Activated T-cell treated with anti-CD3 and anti-CD28 coated beads, Interleukin-2, amount 50 U/mL, for 1 hour (primary cell): ENCODE measurements around the gene ARHGAP27.

Source experiments
- DNase-seq: peaks from one replicate; pipeline ENCODE4 v3.0.0-alpha.2; 2020

The ARHGAP27 gene

GRCh38 chr17:45430006-45430737 lies 2.5 kb downstream of the ARHGAP27 start:
- DNase-seq: no peak

GRCh38 chr17:45429339-45430005 lies 3.2 kb downstream of the ARHGAP27 start:
- no peak for DNase-seq

DNA sequence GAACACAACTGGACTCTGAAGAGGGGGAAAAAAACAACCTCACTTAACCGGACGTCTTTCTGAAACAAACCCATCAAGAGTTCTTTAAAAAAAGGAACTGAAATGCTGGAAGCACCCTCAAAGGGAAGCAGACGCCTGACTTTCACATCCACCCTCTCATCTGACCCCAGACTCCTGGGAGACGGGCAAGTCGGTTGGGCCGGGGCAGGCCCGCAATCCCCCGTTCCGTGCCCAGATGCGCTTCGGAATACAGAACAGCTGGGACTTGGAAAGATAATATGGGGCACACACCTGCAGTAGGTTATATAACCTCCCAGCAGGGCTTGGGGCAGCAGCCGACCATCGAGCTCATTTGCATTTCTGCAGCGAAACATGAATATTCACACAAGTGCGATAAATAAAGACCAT lies 3.7 kb downstream of the ARHGAP27 start:
- DNase-seq: no peak

DNA sequence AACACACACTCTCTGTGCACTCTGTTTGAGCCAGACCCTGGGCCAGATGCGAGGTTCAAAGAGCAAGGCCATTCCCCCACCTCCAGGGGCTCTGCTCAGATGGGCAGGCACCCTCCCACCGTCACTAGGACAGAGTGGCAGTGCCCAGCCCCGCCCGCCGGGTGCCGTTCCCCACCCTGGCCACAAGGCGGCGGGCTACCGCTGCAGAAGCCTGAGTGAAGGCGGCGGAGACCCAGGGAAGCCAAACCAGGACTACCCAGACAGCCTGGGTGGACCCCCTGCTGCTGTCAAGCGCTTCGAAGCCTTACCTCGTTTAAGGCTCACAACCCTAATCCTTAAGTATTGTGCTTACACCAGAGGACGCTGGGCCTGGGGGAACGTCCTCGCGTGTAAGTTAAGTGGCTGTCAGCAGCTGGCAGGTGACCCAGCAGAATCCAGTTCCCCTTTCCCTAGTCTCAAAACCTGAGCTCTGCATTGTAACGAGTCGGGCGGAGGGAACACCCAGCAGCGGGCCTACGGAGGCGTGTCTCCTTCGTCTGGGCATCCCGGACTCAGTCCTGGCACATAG lies 4.5 kb downstream of the ARHGAP27 start:
- DNase-seq: peak; percentile 89

DNA sequence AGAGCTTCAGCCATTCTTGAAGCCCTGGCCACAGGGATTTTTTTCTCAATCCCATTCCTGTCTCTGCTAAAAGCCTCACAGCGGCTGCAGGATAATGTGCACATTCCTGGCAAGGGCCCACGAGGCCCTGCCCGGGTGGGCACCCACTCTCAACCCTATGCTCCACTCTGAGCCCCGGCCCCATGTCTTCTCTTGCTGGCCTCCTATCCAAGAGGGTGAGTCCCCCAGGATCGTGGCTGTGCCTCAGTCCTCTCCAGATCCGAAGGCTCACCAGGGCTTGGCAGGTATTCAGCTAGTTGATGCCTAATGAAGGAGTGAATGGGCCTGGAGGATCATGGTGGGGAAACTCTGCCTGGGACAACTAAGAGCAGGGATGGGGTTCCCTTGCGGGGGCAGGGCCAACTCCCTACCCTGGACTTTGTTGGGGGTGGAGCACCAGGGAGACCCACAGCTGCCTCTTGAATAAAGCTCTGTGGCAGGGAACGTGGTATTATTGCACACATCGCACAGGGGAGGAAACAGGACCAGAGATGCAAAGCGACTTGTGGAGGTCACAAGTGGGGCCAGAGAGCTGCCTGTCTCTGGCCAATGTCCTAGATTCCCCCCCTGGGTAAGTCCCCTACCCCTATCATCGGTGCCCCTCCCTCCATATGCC lies 5.4 kb downstream of the ARHGAP27 start:
- no peak for DNase-seq

DNA sequence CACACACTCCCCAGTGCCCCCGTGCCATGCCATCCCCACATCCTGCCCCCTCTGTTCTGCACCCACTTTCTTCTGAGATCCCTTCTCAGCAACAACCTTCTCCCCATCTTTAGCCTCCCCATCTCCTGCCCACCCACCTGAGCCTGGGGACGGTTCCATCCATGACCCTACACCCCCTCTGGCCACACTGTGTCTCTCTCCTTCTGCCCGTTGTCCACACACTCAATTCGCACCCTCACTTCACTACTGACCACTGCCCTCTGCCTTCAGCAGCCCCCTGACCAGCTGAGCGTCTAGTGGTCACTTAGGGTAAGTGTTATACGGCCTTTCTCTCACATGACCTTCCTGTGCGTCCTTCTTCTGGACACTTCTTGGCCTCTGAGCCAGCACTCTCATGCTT lies 6.1 kb downstream of the ARHGAP27 start:
- no peak for DNase-seq

DNA sequence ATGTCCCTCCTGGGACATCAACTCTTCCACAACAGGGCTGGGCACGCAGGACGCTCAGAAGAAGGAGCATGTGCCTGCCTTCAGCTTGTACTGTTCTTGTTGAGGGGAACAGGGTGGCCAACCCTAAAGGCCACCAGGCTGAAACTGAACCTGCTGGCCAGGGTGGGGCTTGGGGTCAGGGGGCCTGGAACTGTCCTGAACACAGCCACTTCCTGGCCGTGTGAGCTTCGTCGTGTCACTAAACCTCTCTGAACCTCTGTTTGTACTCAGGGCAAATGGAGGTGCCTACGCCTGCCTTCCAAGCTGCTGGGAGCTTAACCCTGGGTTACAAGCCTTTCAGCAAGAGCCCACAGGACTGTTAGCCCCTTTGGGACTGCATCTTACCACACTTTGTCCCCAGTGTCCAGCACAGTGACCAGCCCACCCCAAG lies 6.7 kb downstream of the ARHGAP27 start:
- DNase-seq: no peak

DNA sequence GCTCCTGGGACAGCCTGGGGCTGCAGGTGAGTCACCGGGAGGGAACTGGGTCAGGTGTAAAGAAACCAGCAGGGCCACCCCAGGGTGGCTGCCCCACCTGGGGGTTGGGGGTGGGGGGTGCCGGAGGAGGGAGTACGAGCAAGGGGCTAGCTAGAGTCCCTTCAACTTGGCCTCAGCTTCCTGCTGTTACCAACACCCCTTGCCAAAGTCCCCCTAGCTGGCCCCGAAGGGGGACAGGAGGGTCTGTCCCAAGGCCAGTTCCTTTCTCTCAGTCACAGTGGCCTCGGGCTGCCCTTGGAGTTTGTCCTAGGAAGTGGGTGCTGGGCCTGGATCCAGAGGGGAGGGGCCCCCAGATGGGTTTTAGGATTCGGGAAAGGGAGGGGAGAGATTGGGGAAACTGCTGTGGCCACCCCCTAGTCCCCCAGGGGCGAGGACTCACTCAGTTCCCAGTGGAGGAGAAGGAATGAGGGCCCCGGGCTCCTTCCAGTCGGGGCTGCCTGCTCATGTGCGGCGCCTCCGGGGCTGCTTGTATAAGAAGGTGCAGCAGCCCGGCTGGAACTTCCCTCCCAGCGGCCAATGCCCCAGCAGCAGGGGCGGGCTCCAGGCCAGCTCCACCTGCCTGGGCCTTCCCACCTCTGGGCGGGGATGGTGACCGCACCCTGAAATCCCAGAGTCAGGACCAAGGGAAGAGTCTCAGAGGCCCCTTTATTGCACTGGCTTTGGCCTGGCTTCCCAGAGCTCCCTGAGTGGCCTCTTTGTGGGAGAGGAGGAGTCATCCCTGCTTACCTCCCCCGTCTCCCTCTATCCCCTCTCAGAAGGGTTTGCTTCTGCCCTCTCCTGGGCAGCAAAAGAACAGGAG lies 7.3 kb downstream of the ARHGAP27 start:
- no peak for DNase-seq

DNA sequence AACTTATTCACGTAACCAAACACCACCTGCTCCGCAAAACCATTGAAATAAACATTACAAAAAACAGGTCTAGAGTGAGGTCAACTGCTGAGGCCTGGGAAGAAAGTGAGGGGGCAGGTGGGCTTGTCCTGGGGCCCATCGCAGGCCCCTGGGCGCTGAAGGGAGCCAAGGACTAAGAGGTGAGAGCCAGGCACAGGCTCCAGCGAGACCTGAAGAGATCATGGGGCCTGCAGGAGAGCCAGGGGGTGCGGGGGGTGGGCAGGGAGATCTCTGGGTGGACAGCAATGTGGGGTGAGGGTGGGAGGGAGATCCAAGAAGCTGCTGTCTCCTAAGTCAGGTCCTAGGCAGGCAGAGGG lies 7.9 kb downstream of the ARHGAP27 start:
- DNase-seq: no peak

GRCh38 chr17:45423975-45424335 lies 8.7 kb downstream of the ARHGAP27 start:
- no peak for DNase-seq

- no peak for DNase-seq
These were observed 9.2 kb downstream of the ARHGAP27 start for GRCh38 chr17:45423304-45423974.

DNA sequence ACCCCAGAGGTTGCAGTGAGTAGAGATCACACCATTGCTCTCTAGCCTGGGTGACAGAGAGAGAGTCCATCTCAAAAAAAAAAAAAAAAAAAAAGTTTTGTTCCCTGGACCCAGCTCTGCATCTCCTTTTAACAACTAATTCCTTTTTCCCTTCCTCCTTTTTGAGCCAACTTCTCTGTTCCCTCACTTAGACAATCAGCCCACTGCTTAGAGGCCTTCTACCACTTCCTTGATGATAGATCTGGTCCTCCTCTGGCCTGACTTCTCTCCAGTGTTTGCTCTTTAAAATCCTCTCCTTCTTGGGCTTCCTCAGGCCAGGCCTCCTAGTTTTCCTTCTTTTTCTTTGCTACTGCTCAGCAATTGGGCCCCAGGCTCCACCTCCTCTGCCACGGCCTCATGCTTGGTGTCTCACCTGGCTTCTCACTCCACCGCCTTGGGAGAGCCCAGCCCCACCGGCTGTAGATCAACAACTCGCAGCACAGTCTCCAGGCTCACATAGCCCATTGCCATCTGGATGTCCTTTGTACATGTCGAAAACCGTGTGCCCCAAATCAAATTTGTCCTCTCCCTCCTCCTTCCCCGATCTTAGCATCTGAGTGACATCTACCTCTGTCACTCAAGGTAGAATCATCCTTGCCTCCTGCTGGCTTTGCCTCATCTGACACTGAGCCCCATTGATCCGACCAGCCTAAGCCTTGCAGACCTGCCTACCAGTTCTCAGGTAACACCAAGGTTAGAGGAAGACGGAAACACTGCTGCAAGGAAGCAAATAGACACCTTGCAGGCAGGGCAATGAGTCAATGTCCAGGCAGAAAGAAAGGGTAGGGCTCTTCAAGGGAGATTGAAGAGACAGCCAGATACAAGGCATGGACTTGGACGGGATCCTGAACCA lies 17.4 kb downstream of the ARHGAP27 start:
- no peak for DNase-seq

GRCh38 chr17:45413498-45413923 lies 19.2 kb downstream of the ARHGAP27 start:
- no peak for DNase-seq

DNA sequence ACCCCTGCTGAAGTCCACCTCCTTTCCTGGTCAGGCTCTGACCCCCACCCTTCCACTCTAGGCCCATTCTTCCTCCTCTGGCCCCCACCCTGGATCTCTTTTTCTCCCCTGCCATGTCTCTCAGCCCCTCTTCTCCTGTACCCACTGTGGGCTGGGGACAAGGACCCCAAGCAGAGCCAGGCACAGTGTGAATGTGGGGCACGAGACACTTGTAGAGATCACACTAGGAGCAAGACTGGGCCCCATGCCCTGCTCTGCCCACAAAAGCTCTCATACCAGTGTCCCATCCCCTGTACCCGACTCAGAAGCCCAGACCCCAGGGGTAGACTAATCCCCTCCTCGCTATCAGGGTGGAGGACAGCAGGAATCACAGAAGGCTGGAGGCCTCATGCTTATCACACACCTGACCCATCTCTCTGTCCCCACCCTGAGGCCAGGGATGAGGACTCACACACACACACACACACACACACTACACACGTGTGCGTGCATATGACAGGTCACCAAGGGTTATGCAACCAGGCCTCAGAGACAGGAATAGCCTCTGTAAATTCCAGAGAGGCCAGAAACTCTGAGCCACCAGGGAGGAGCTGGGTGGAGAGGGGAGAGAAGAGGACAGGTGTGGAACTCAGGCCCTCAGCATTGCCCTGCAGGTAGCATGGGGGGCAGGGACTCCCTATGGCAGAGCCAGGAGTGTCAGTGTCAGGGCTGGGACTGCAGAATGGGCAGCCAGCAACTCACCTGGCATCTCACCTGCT lies 21.1 kb downstream of the ARHGAP27 start:
- no peak for DNase-seq

- peak; percentile 63 for DNase-seq
These were observed 22.3 kb downstream of the ARHGAP27 start for GRCh38 chr17:45410144-45411091.

- DNase-seq: peak; percentile 37
These were observed 23.0 kb downstream of the ARHGAP27 start for GRCh38 chr17:45409659-45410076.

- no peak for DNase-seq
These were observed 23.9 kb downstream of the ARHGAP27 start for GRCh38 chr17:45408611-45409421.

- DNase-seq: no peak
These were observed 26.6 kb downstream of the ARHGAP27 start for GRCh38 chr17:45406107-45406506.
